Suprapubic skin (tissue), 3 donors: Measurements from ENCODE around the gene ICAM4.

Source experiments
- EP300 ChIP-seq: sonication (generic); formaldehyde crosslinking; IDR thresholded peaks from one replicate; pipeline ENCODE4 v1.6.1; 2017; ENCODE audit warnings: antibody characterized with exemption
- POLR2A ChIP-seq, 2 donors: fragments of 450-650 bp; IDR thresholded peaks; one replicate each; pipeline ENCODE4 v1.6.1; 2017; ENCODE audit warnings: antibody characterized with exemption in 2 of 2, mild to moderate bottlenecking in 2 of 2, moderate library complexity in 2 of 2
- TF ChIP-seq, protein P1 (sequence below), 2 donors: fragments of 200-600 bp in 1 of 2; fragments of 450-650 bp in 1 of 2; sonication (generic) in 1 of 2; IDR thresholded peaks; one replicate each; pipeline ENCODE4 v1.5.1; 2016 to 2019; ENCODE audit warnings: antibody characterized with exemption in 2 of 2, mild to moderate bottlenecking in 1 of 2, moderate library complexity in 1 of 2

DNA sequence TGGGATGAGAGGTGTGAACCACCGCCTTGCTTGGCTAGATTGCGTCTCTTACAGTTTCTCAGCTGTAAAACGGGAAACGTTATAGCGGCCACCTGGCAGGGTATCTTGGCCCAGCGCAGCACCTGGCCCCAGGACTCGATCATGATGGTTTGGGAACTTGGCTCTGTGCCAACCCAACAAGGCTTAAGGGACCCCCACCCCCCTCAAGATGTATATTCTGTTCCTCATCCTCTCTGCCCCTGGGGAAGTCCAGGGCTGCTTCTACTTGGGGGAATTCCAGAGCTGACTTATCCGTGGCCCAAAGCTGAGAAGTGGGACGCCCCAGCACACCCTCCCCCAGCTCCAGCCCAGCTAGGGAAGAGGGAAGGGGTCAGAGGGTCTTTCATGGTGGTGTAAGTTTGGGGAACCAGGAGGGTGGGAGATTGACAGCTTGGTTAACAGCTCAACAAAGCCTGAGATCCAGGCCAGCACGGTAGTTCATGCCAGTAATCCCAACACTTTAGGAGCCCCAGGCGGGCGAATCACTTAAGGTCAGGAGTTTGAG, 15.1 kb upstream of the ICAM4 start:
- TF ChIP-seq POLR2A (IDR thresholded peaks at IDR 0.05) (no peak), EP300 (no peak)
- TF ChIP-seq, protein P1, sequence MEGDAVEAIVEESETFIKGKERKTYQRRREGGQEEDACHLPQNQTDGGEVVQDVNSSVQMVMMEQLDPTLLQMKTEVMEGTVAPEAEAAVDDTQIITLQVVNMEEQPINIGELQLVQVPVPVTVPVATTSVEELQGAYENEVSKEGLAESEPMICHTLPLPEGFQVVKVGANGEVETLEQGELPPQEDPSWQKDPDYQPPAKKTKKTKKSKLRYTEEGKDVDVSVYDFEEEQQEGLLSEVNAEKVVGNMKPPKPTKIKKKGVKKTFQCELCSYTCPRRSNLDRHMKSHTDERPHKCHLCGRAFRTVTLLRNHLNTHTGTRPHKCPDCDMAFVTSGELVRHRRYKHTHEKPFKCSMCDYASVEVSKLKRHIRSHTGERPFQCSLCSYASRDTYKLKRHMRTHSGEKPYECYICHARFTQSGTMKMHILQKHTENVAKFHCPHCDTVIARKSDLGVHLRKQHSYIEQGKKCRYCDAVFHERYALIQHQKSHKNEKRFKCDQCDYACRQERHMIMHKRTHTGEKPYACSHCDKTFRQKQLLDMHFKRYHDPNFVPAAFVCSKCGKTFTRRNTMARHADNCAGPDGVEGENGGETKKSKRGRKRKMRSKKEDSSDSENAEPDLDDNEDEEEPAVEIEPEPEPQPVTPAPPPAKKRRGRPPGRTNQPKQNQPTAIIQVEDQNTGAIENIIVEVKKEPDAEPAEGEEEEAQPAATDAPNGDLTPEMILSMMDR (IDR thresholded peaks at IDR 0.05), result no peak
